Endothelial cell of umbilical vein (primary cell): ENCODE results near the gene NRCAM.

Experiments
- CTCF ChIP-seq, 2 donors: IDR thresholded peaks; 1 replicate in 1 of 2; 2 replicates in 1 of 2; pipeline ENCODE4 v1.5.1; 2011; ENCODE audit warnings: low read length in 2 of 2, mild to moderate bottlenecking in 2 of 2, moderate library complexity in 2 of 2, control low read depth in 1 of 2, inconsistent platforms in 1 of 2, low read depth in 1 of 2; ENCODE audit not compliant: insufficient read depth in 1 of 2; ENCODE audit errors: extremely low read depth in 1 of 2
- GATA2 ChIP-seq: IDR thresholded peaks from 2 replicates; pipeline ENCODE4 v1.7.0; 2011; ENCODE audit warnings: low read depth, mild to moderate bottlenecking, moderate library complexity, mixed read lengths, low read length; ENCODE audit not compliant: insufficient read length, insufficient read depth
- POLR2A ChIP-seq: IDR thresholded peaks from 2 replicates; pipeline ENCODE4 v1.6.1; 2012; ENCODE audit warnings: low read depth, mild to moderate bottlenecking, control low read depth, low read length

- TF ChIP-seq CTCF (IDR thresholded peaks at IDR 0.05; ENCODE audit: extremely low read depth in 1 of 2, insufficient read depth in 1 of 2, low read depth in 1 of 2, low read length in 2 of 2) (no peak), POLR2A (no peak), GATA2 (no peak)
Observed at GRCh38 chr7:108261560-108262255, 194.5 kb downstream of the NRCAM start.
